Activated CD4-positive, alpha-beta T cell treated with anti-CD3 and anti-CD28 coated beads, Interleukin-2, amount 10 ng/mL, durations not matched to agents 7 days and 5 days (primary cell): ENCODE data around the gene FOXB1. TPM values are rescaled to one million over a fixed set of nuclear protein-coding genes. Genes with fewer than 3 reads are reported as not detected.

ENCODE experiments used
- CTCF ChIA-PET: fragments of 350-600 bp; sonication (Branson Sonifier 250); formaldehyde crosslinking; loops from one replicate; lab custom pipeline; 2021; ENCODE audit warnings: antibody characterized with exemption; lab: Charles Lee
- POLR2A ChIA-PET: fragments of 350-600 bp; sonication (Branson Sonifier 250); formaldehyde crosslinking; loops from one replicate; lab custom pipeline; 2021; ENCODE audit warnings: antibody characterized with exemption; lab: Charles Lee
- DNase-seq: peaks from one replicate; pipeline ENCODE4 v3.0.0-alpha.2; 2020
- H3K27ac Mint-ChIP-seq: one replicate; pipeline ENCODE4 v1.8.0; 2021; ENCODE audit warnings: mild to moderate bottlenecking, moderate library complexity, mixed read lengths
- H3K27me3 Mint-ChIP-seq: one replicate; pipeline ENCODE4 v1.8.0; 2021; ENCODE audit warnings: mixed read lengths
- H3K36me3 Mint-ChIP-seq: one replicate; pipeline ENCODE4 v1.8.0; 2021; ENCODE audit warnings: low read depth, mixed read lengths
- H3K4me1 Mint-ChIP-seq: one replicate; pipeline ENCODE4 v1.8.0; 2021; ENCODE audit warnings: mixed read lengths
- H3K4me3 Mint-ChIP-seq: one replicate; pipeline ENCODE4 v1.8.0; 2021; ENCODE audit warnings: mild to moderate bottlenecking, moderate library complexity, mixed read lengths
- H3K9me3 Mint-ChIP-seq: one replicate; pipeline ENCODE4 v1.8.0; 2021; ENCODE audit warnings: mixed read lengths
- total RNA-seq, 2 experiments: library from RNA; stranded (reverse); gene quantifications; one replicate each; pipeline ENCODE4 v1.2.3, GENCODE V29; 2021

FOXB1 gene
- total RNA-seq, 2 experiments from 2014 or later = 0.54 to 0.57 TPM

DNA sequence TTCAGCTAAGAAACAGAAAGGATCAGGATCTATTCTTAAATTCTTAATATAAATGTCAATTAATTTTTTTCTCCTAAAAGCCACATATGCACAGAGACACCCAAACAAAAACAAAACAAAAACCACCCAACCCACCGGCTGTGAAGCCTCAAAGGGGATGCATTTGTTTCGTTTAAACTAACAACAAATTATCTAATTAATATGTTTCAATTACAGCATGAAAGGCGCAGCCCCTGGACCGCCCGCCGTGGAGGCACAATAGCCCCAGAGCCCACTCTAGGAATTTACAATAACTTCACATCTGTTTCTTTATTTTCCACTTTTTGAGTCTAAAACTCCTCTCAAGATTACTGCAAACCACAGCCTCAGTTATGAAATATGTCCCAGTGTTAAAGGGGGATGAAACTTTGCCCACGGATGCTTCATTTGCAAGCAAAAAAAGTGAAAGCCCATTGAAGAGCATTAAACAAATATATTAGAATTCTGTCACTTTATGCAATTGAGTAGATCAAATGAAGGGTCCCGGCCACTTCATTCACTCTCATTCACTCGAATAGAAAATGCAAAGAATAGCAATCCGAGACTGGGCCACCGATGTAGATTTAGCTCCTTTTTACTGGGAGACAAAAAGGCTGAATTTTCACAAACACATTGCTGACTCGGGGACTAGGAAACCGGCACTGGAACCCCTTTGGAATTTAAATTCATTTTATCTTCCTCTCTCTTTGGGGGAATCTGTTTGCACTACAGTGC is 6.0 kb downstream of the FOXB1 start:
- ChIA-PET POLR2A (no interaction called here), CTCF (interaction anchor here (1.4 kb wide), 1 partner anchor 11 kb away, joined by 3 read pairs; no protein-coding TSS in a partner anchor)
- Mint-ChIP-seq H3K27ac (no peak overlapping the region), H3K4me1 (peaks cover 28% of the 10 kb centered on the region), H3K27me3 (peaks cover 88% of the 10 kb centered on the region), H3K9me3 (no peaks in the 10 kb centered on the region), H3K4me3 (no peak overlapping the region), H3K36me3 (peaks cover 2% of the 10 kb centered on the region)
- DNase-seq = no peak

GRCh38 chr15:60010858-60011257 is 6.7 kb downstream of the FOXB1 start:
- Mint-ChIP-seq H3K36me3 (peaks cover 2% of the 10 kb centered on the region), H3K4me1 (peaks cover 21% of the 10 kb centered on the region), H3K27ac (no peak overlapping the region), H3K4me3 (no peak overlapping the region), H3K27me3 (peaks cover 85% of the 10 kb centered on the region), H3K9me3 (no peaks in the 10 kb centered on the region)
- ChIA-PET POLR2A (no interaction called here), CTCF (interaction anchor here (0.6 to 1.4 kb wide), 2 partner anchors 11 to 92 kb away, joined by 3 to 4 read pairs; no protein-coding TSS in a partner anchor)
- DNase-seq = no peak

DNA sequence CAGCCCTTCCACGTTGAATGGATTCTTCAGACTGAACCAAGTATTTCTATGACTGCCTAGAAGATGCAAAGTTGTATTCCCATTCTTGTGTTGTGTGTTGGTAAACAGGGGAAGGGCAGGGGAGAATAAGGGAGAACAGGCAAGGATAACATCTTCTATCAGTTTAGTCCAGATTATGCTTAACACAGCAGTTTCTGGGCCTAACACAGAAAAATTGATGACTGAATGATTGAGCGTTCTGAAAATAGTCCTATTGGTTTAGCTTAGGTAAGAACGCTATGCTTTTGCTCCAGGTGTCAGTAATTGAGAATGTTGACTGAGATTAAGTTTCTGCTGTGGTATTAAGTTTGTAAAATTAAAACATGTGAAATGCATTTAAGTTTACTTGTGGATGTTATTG is 8.6 kb downstream of the FOXB1 start:
- POLR2A ChIA-PET = no interaction called here
- H3K36me3 Mint-ChIP-seq = peaks cover 6% of the 10 kb centered on the region
- no peak overlapping the region for H3K4me3 Mint-ChIP-seq
- H3K27me3 Mint-ChIP-seq = peaks cover 73% of the 10 kb centered on the region
- CTCF ChIA-PET = interaction anchor here (0.6 kb wide), 2 partner anchors 63 to 104 kb away, joined by 3 to 4 read pairs; no protein-coding TSS in a partner anchor
- H3K27ac Mint-ChIP-seq = no peak overlapping the region
- H3K9me3 Mint-ChIP-seq = peaks cover 6% of the 10 kb centered on the region
- no peak for DNase-seq
- H3K4me1 Mint-ChIP-seq = peaks cover 15% of the 10 kb centered on the region

DNA sequence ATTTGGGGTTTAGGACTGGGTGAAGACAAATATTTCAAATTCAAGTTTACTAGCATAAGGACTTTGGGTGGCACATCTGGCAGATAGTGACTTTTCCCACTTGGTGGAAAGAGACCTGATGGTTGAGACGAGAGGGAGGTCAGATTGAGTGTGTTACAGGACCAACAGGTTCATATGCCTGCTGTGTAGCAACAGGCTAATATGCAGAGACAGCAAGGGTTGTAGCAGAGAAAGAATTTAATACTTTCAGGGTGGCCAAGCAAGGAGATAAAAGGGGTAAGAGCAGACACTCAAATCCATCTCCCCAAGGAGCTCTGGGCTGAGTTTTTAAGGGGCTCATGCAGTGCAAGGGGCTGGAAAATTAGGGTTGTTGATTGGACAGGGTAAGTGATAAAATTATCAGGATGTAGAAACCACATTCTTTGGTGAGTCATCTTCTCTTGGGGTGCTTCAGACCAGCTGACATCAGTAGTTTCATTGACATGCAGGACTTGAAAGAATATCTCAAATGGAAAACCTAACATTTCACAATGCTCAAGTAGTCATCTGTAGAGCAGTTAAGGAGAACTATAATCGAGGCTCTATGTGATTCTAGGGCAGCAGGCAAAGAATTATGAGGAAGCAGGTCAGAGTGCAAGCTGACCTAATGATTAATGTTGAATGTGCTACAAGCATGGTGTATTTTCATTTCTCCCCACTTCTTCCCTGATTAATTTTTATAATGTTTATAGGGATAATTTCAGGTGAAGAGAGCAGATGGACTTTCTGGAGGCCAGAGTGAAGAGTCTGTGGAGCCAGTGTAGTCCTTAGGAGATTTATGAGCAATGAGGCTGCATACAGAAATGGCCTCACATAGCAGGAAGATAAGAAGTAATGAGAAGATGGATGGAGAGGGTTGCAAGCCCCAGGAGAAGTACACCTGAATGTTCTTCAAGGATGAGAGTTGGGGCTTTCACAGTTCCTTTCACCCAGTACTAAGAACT is 13.7 kb downstream of the FOXB1 start:
- POLR2A ChIA-PET = no interaction called here
- Mint-ChIP-seq H3K9me3 (peaks cover 17% of the 10 kb centered on the region), H3K27ac (peak overlapping the region; percentile 54), H3K4me1 (peaks cover 33% of the 10 kb centered on the region), H3K36me3 (peaks cover 7% of the 10 kb centered on the region), H3K4me3 (no peak overlapping the region), H3K27me3 (peaks cover 26% of the 10 kb centered on the region)
- CTCF ChIA-PET = interaction anchor here (0.6 to 1.1 kb wide), 4 partner anchors 10 to 100 kb away, joined by 3 read pairs; no protein-coding TSS in a partner anchor
- no peak for DNase-seq

- CTCF ChIA-PET = interaction anchor here (0.5 kb wide), 1 partner anchor 156 kb away, joined by 3 read pairs; no protein-coding TSS in a partner anchor
- H3K4me1 Mint-ChIP-seq = peaks cover 33% of the 10 kb centered on the region
- H3K9me3 Mint-ChIP-seq = peaks cover 17% of the 10 kb centered on the region
- no peak for DNase-seq
- H3K27me3 Mint-ChIP-seq = peaks cover 3% of the 10 kb centered on the region
- H3K27ac Mint-ChIP-seq = no peak overlapping the region
- H3K4me3 Mint-ChIP-seq = no peak overlapping the region
- POLR2A ChIA-PET = no interaction called here
- peaks cover 7% of the 10 kb centered on the region for H3K36me3 Mint-ChIP-seq
Measured at GRCh38 chr15:60020736-60021135, 16.6 kb downstream of the FOXB1 start.

- H3K36me3 Mint-ChIP-seq = peaks cover 7% of the 10 kb centered on the region
- ChIA-PET POLR2A (no interaction called here), CTCF (no interaction called here)
- no peak overlapping the region for H3K27ac Mint-ChIP-seq
- peaks cover 33% of the 10 kb centered on the region for H3K4me1 Mint-ChIP-seq
- no peak for DNase-seq
- no peak overlapping the region for H3K4me3 Mint-ChIP-seq
- H3K27me3 Mint-ChIP-seq = peaks cover 3% of the 10 kb centered on the region
- H3K9me3 Mint-ChIP-seq = peaks cover 17% of the 10 kb centered on the region
Measured at GRCh38 chr15:60021589-60022378, 17.7 kb downstream of the FOXB1 start.

DNA sequence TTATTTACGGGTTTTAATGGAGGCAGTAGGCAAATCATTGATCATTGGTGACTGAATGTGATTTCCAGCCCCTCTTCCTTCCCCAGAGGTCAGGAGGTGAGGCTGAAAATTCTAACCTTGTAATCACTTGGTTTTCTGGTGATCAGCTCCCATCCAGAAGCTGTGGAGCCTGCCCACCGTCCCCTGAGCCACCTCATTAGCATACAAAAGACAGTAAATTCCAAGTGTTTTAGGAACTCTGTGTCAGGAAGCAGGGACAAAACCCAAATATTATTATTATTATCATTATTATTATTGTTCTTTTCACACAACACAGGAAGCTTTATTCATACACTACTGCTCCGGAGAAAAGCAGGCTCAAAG is 18.2 kb downstream of the FOXB1 start:
- Mint-ChIP-seq H3K36me3 (peaks cover 4% of the 10 kb centered on the region), H3K27ac (no peak overlapping the region), H3K9me3 (peaks cover 14% of the 10 kb centered on the region), H3K4me3 (no peak overlapping the region), H3K4me1 (peaks cover 29% of the 10 kb centered on the region), H3K27me3 (no peaks in the 10 kb centered on the region)
- CTCF ChIA-PET = no interaction called here
- no peak for DNase-seq
- POLR2A ChIA-PET = no interaction called here

- POLR2A ChIA-PET = no interaction called here
- H3K4me1 Mint-ChIP-seq = peaks cover 8% of the 10 kb centered on the region
- no peaks in the 10 kb centered on the region for H3K9me3 Mint-ChIP-seq
- DNase-seq = no peak
- H3K4me3 Mint-ChIP-seq = no peak overlapping the region
- no peak overlapping the region for H3K27ac Mint-ChIP-seq
- CTCF ChIA-PET = interaction anchor here (0.8 kb wide), 1 partner anchor 302 kb away, joined by 3 read pairs; no protein-coding TSS in a partner anchor
- peaks cover 5% of the 10 kb centered on the region for H3K27me3 Mint-ChIP-seq
- H3K36me3 Mint-ChIP-seq = no peaks in the 10 kb centered on the region
Measured at GRCh38 chr15:60026555-60026954, 22.4 kb downstream of the FOXB1 start.

DNA sequence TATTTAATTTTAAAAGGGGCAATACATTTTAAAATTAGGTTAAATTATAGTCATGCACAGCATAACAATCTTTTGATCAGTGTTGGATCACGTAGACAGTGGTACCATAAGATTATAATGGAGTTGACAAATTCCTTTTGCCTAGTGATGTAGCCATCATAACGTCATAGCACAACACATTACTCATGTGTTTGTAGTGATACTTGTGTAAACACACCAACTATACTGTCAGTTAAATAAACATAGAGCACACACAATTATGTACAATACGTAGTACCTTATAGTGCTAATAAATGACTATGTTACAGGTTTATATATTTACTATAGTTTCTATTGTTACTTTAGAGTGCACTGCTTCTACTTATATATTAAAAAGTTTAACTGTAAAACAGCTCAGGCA is 31.2 kb downstream of the FOXB1 start:
- no peaks in the 10 kb centered on the region for H3K9me3 Mint-ChIP-seq
- ChIA-PET CTCF (interaction anchor here (1.2 to 1.8 kb wide), 3 partner anchors 9 to 31 kb away, joined by 3 to 5 read pairs (median 4); partner anchors contain the start of gene FOXB1), POLR2A (no interaction called here)
- H3K4me1 Mint-ChIP-seq = no peaks in the 10 kb centered on the region
- no peak for DNase-seq
- peaks cover 5% of the 10 kb centered on the region for H3K27me3 Mint-ChIP-seq
- H3K36me3 Mint-ChIP-seq = no peaks in the 10 kb centered on the region
- H3K4me3 Mint-ChIP-seq = no peak overlapping the region
- no peak overlapping the region for H3K27ac Mint-ChIP-seq

DNA sequence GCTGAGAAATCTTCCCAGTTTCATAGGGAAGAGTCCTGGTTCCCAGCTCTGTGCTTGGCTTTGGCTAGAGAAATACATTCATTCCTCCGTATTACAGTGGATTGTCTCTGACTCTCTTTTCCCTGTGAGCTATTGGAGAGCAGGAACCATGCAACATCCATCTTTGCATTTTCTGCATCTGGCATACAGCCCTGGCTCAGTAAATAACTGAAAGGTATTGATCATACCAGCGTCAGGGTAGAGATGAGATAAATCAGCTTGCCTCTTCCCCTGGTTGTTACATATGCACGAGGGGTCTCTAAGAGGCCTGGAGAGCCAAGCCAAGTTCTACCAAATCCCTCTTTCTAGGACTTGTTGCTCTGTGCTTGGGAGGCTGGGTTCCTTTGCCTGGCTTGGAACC is 35.2 kb downstream of the FOXB1 start:
- ChIA-PET POLR2A (no interaction called here), CTCF (interaction anchor here (0.5 kb wide), 1 partner anchor 39 kb away, joined by 4 read pairs; no protein-coding TSS in a partner anchor)
- Mint-ChIP-seq H3K27ac (no peak overlapping the region), H3K4me3 (no peak overlapping the region), H3K27me3 (peaks cover 3% of the 10 kb centered on the region), H3K9me3 (peaks cover 2% of the 10 kb centered on the region), H3K4me1 (peaks cover 7% of the 10 kb centered on the region), H3K36me3 (peaks cover 2% of the 10 kb centered on the region)
- DNase-seq = no peak

DNA sequence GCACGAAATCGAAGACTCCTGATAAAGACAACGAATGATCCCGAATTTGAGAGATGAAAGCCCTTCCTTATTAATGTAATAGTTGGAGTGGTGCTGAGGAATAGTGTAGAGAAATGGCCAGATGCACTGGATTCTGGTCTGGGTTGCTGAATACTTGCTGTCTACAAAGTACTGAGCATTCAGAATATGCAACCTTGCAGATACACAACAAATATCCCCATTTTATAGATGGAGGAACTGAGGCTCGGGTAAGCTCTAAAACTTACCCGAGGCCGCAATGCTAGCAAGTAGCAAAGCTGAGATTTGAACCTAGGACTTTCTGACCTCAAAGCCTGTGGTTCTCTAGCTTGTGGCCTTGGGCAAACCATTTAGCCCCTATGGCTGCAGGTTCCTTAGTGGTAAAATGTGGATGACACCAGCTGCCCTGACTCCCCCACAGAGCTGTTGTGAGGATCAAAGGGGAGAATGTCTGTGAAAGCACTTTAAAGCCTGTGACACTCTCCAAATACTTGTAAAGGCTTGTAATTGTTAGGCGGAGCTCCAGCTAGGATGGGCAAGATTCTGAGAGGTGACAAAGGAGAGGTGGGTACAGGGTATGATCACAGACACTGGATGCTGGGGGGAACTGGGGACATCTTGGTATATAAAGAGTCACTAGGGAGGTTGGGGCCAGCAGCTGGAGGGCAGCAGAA is 39.8 kb downstream of the FOXB1 start:
- Mint-ChIP-seq H3K4me3 (no peak overlapping the region), H3K9me3 (peaks cover 7% of the 10 kb centered on the region), H3K36me3 (peaks cover 2% of the 10 kb centered on the region), H3K27ac (no peak overlapping the region), H3K27me3 (peaks cover 5% of the 10 kb centered on the region), H3K4me1 (peaks cover 25% of the 10 kb centered on the region)
- ChIA-PET POLR2A (no interaction called here), CTCF (interaction anchor here (0.5 to 2.0 kb wide), 7 partner anchors 8 to 1232 kb away, joined by 3 to 7 read pairs (median 3); no protein-coding TSS in a partner anchor)
- no peak for DNase-seq
